AG04450 (cell line): ENCODE results near the gene ACBD7. TPM values are rescaled to one million over a fixed set of nuclear protein-coding genes. Genes with fewer than 3 reads are reported as not detected.

Experiments used
- CTCF ChIA-PET: fragments of 300-600, 350-600 bp; formaldehyde crosslinking; extraction: SDS; loops from one replicate; lab custom pipeline; 2022; ENCODE audit warnings: antibody characterized with exemption, inconsistent platforms; lab: Charles Lee
- POLR2A ChIA-PET: fragments of 350-600 bp; formaldehyde crosslinking; extraction: SDS; loops from one replicate; lab custom pipeline; 2021; ENCODE audit warnings: antibody characterized with exemption, inconsistent platforms; lab: Yijun Ruan, JAX
- DNase-seq: peaks from one replicate; pipeline ENCODE4 v3.0.0-alpha.2; 2011; ENCODE audit warnings: low read depth, low spot score
- H3K27ac ChIP-seq: one replicate; pipeline ENCODE4 v1.5.1; 2012; ENCODE audit warnings: low read depth, low read length, control low read depth
- H3K27me3 ChIP-seq: one replicate; pipeline ENCODE4 v1.6.0; 2012; ENCODE audit warnings: low read length; ENCODE audit not compliant: control insufficient read depth, insufficient read depth
- H3K4me3 ChIP-seq: 2 replicates; pipeline ENCODE4 v1.5.1; 2011; ENCODE audit warnings: mild to moderate bottlenecking, low read depth, low read length, control low read depth
- H3K9me3 ChIP-seq: 2 replicates; pipeline ENCODE4 v1.5.1; 2012; ENCODE audit warnings: low read length; ENCODE audit not compliant: control insufficient read depth, insufficient read depth
- polyA minus RNA-seq: library from RNA; depleted of rRNA, polyadenylated mRNA; stranded (reverse); fragments of >200 nt; gene quantifications from 2 replicates; pipeline ENCODE4 v1.2.3, GENCODE V29; 2011; rRNA and poly(A)+ RNA removed
- polyA plus RNA-seq: library from polyadenylated mRNA; depleted of rRNA; stranded (reverse); fragments of >200 nt; gene quantifications from 2 replicates; pipeline ENCODE4 v1.2.3, GENCODE V29; 2011; rRNA removed
- TF ChIP-seq, protein P1 (sequence below): IDR thresholded peaks from 2 replicates; pipeline ENCODE4 v1.5.1; 2011; ENCODE audit warnings: low read depth, low read length, control low read depth, inconsistent platforms

Gene ACBD7
- polyA plus RNA-seq = 0.58 and 0.67 TPM in 2 replicates
- 1.00 and 1.1 TPM in 2 replicates for polyA minus RNA-seq

DNA sequence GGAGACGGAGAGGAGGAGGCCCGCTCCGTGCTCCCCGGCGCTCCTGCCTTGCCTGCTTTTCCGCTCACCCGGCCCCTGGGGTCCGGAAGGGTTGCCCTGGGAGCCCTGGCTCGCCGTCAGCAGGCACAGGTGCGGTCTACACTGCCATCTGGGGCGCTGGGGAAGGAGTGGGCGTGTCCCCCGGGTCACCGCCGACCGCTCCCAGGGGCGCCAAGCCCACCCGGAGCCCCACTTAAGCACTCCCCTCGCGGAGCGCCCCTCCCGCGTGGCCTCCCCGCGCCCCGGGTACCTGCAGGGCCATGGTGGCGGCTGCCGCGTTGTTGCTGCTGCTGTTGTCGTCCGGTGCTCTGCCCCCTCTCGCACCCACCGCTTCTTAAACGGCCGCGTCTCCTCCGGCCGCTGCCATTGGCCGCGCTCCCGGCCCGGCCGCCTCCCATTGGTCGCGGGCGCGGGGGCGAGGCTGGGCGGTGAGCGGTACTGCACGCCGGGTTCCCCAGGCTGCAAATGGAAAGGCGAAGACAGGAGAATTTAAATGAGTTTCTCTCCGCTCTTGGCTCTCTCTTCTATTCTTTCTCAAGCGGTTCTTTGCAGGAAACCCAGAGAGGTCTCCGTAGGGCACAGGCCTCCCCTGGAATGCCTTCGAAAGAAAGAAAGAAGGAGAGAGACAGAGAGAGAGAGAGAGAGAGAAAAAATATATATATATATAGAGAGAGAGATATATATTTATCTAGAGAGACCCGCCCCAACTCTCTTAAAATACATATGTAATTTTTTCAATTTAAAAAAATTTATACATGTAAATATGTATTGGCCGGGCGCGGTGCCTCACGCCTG is at the start of gene ACBD7:
Gene ACBD7, minus strand, starts transcription at position 349 of the 834 bp plus-strand sequence. Its CDS starts 48 bp downstream, at position 301.
- Histone ChIP-seq H3K27me3 (peaks cover 4% of the 10 kb centered on the region), H3K9me3 (no peaks in the 10 kb centered on the region; the same call in 1 of the 2 replicates), H3K4me3 (peak within 1 kb of the TSS; percentile 66), H3K27ac (no peak within 1 kb of the TSS)
- DNase-seq = peak; percentile 21
- TF ChIP-seq, protein P1, sequence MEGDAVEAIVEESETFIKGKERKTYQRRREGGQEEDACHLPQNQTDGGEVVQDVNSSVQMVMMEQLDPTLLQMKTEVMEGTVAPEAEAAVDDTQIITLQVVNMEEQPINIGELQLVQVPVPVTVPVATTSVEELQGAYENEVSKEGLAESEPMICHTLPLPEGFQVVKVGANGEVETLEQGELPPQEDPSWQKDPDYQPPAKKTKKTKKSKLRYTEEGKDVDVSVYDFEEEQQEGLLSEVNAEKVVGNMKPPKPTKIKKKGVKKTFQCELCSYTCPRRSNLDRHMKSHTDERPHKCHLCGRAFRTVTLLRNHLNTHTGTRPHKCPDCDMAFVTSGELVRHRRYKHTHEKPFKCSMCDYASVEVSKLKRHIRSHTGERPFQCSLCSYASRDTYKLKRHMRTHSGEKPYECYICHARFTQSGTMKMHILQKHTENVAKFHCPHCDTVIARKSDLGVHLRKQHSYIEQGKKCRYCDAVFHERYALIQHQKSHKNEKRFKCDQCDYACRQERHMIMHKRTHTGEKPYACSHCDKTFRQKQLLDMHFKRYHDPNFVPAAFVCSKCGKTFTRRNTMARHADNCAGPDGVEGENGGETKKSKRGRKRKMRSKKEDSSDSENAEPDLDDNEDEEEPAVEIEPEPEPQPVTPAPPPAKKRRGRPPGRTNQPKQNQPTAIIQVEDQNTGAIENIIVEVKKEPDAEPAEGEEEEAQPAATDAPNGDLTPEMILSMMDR = peak; percentile 33; the same call in 1 of the 2 replicates
- CTCF ChIA-PET = no interaction called here
- POLR2A ChIA-PET = no interaction called here

DNA sequence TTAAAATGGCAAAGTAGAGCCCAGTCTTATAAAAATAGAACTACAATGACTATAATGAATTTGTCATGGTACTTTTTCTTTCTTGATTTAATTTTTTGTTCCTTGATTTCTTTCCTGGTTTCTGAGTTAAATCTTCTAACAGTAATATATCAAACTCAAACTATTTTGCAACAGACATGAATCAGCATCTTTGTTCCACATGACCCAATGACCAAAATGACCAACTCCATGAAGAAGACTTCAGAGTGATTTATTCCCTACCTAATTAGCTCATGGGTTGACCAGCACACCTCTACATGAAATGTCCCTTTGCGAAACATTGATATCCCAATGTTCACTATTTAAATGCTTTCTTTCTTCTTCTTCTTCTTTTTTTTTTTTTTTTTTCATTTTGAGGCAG is 49.1 kb upstream of the ACBD7 start:
- H3K4me3 ChIP-seq = no peak overlapping the region
- no peaks in the 10 kb centered on the region for H3K27me3 ChIP-seq
- TF ChIP-seq, protein P1 = no peak
- H3K9me3 ChIP-seq = no peaks in the 10 kb centered on the region
- no peak for DNase-seq
- no peak overlapping the region for H3K27ac ChIP-seq
- POLR2A ChIA-PET = interaction anchor here (0.5 to 0.7 kb wide), 4 partner anchors 15 to 192 kb away, joined by 5 read pairs; no protein-coding TSS in a partner anchor
- CTCF ChIA-PET = interaction anchor here (0.7 to 1.0 kb wide), 4 partner anchors 10 to 583 kb away, joined by 3 to 5 read pairs (median 4); no protein-coding TSS in a partner anchor

GRCh38 chr10:15137036-15137359 is 48.4 kb upstream of the ACBD7 start:
- H3K4me3 ChIP-seq = no peak overlapping the region
- H3K27ac ChIP-seq = no peak overlapping the region
- POLR2A ChIA-PET = interaction anchor here (0.6 kb wide), 2 partner anchors 37 to 193 kb away, joined by 5 read pairs; no protein-coding TSS in a partner anchor
- H3K9me3 ChIP-seq = no peaks in the 10 kb centered on the region
- DNase-seq = peak; percentile 16
- CTCF ChIA-PET = interaction anchor here (0.9 to 1.0 kb wide), 2 partner anchors 10 to 30 kb away, joined by 3 to 4 read pairs; no protein-coding TSS in a partner anchor
- H3K27me3 ChIP-seq = no peaks in the 10 kb centered on the region
- TF ChIP-seq, protein P1 = no peak

GRCh38 chr10:15136129-15137035 is 47.8 kb upstream of the ACBD7 start:
- Histone ChIP-seq H3K9me3 (no peaks in the 10 kb centered on the region), H3K27ac (no peak overlapping the region), H3K27me3 (no peaks in the 10 kb centered on the region), H3K4me3 (no peak overlapping the region)
- CTCF ChIA-PET = interaction anchor here (0.9 kb wide), 1 partner anchor 31 kb away, joined by 3 read pairs; no protein-coding TSS in a partner anchor
- POLR2A ChIA-PET = no interaction called here
- TF ChIP-seq, protein P1 = no peak
- DNase-seq = no peak
